Epithelial cell of proximal tubule (primary cell): ENCODE results near the gene RNF111. TPM values are rescaled to one million over a fixed set of nuclear protein-coding genes. Genes with fewer than 3 reads are reported as not detected.
A peak's percentile ranks its signal among the peaks of the same experiment; 100 is the strongest.
"Not testable (repeated sequence)": the region's sequence is repeated elsewhere in the genome, so short reads cannot be mapped to it uniquely, and the experiment has no call there.

Source experiments
- DNase-seq: peaks from one replicate; pipeline ENCODE4 v3.0.0-alpha.2; 2011; ENCODE audit warnings: low read depth
- H3K4me3 ChIP-seq: 2 replicates; pipeline ENCODE4 v1.5.1; 2011; ENCODE audit warnings: low read depth, mild to moderate bottlenecking, low read length
- CTCF ChIP-seq: conservative IDR thresholded peaks from 2 replicates; pipeline ENCODE4 v1.5.1; 2012; ENCODE audit warnings: low read depth, mild to moderate bottlenecking, low read length
- total RNA-seq: library from RNA; depleted of rRNA; stranded (reverse); fragments of >200 nt; gene quantifications from 2 replicates; pipeline ENCODE4 v1.2.3, GENCODE V29; 2015

RNF111 gene
- total RNA-seq, 1 donor from 2014 or later: 8.5 TPM

GRCh38 chr15:58983261-58983660 is 4.2 kb upstream of the RNF111 start:
- no peak for TF ChIP-seq CTCF
- H3K4me3 ChIP-seq: no peak overlapping the region
- DNase-seq: no peak

- TF ChIP-seq CTCF: no peak
- H3K4me3 ChIP-seq: no peak overlapping the region
- no peak for DNase-seq
Measured at GRCh38 chr15:58985443-58985842, 2.0 kb upstream of the RNF111 start.

- no peak for DNase-seq
- TF ChIP-seq CTCF: no peak
- H3K4me3 ChIP-seq: peak overlapping the region; percentile 89
Measured at GRCh38 chr15:58987036-58987435, 427 bp upstream of the RNF111 start.

- peak overlapping the region; percentile 89 for H3K4me3 ChIP-seq
- TF ChIP-seq CTCF: no peak
- DNase-seq: peak; percentile 22
Measured at GRCh38 chr15:58988006-58988785, 733 bp downstream of the RNF111 start.

GRCh38 chr15:58992181-58992580 is 4.7 kb downstream of the RNF111 start:
- TF ChIP-seq CTCF: no peak
- DNase-seq: no peak
- no peak overlapping the region for H3K4me3 ChIP-seq

GRCh38 chr15:58994906-58995453 is 7.5 kb downstream of the RNF111 start:
- DNase-seq: no peak
- TF ChIP-seq CTCF: no peak

GRCh38 chr15:58999694-59000093 is 12.2 kb downstream of the RNF111 start:
- no peak for TF ChIP-seq CTCF
- no peak overlapping the region for H3K4me3 ChIP-seq
- no peak for DNase-seq

More at GRCh38 chr15:58994906-58995453, 7.5 kb downstream of the RNF111 start:
- H3K4me3 ChIP-seq: no peak overlapping the region

DNA sequence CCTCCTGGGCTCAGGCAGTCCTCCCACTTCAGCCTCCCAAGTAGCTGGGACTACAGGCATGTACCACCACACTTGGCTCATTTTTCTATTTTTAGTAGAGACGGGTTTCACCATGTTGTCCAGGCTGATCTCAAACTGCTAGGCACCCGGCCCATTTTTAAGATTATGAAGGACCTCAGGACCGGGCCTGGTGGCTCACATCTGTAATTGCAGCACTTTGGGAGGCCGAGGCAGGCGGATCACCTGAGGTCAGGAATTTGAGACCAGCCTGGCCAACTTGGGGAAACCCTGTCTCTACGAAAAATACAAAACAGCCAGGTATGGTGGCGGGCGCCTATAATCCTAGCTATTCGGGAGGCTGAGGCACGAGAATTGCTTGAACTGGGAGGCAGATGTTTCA is 12.8 kb downstream of the RNF111 start:
- not testable (repeated sequence) for H3K4me3 ChIP-seq, DNase-seq
